Measurements from ENCODE around the gene PAXX. TPM values are rescaled to one million over a fixed set of nuclear protein-coding genes. Genes with fewer than 3 reads are reported as not detected.

PAXX gene
- total RNA-seq, 1 experiment from 2014 or later, result 64.0 TPM

- ChIA-PET CTCF (interaction anchor here (0.7 kb wide), 1 partner anchor 45 kb away, joined by 4 read pairs; no protein-coding TSS in a partner anchor), POLR2A (no interaction called here)
- intact Hi-C loops (cut with micrococcal nuclease; ENCODE audit: unreplicated experiment) (no loop called here), in situ Hi-C loops (cut with HindIII; ENCODE audit: low pct_unique_long_range_greater_than_20kb, low sequenced_read_pairs) (no loop called here)
- no TSS peak for BruUV-seq (replicated peaks)
- Histone ChIP-seq H3K9me3 (ENCODE audit: control insufficient read depth, insufficient read depth, low read depth, low read length) (no peaks in the 10 kb centered on the region), H3K36me3 (ENCODE audit: control insufficient read depth, insufficient read depth, low read length) (no peaks in the 10 kb centered on the region), H3K4me1 (ENCODE audit: control insufficient read depth, insufficient read depth, low read length) (no peaks in the 10 kb centered on the region), H3K27ac (ENCODE audit: low read length) (no peak overlapping the region), H3K4me3 (ENCODE audit: low read depth in 2 of 2, low read length in 2 of 2) (no peak overlapping the region), H3K27me3 (ENCODE audit: control insufficient read depth, insufficient read depth, low read length) (no peaks in the 10 kb centered on the region)
- TF ChIP-seq SIN3A (IDR thresholded peaks at IDR 0.05; ENCODE audit: borderline replicate concordance, insufficient read depth, low read depth, low read length) (no peak), TCF7L2 (IDR thresholded peaks at IDR 0.05; ENCODE audit: low read depth, low read length) (no peak), CTCF (IDR thresholded peaks at IDR 0.05) (no peak), POLR2AphosphoS5 (IDR thresholded peaks at IDR 0.05; ENCODE audit: low read depth, low read length) (no peak), REST (IDR thresholded peaks at IDR 0.05; ENCODE audit: insufficient read depth in 1 of 2, low read depth in 2 of 2, low read length in 1 of 2) (no peak)
- DNase-seq (ENCODE audit: low read depth, low spot score), result no peak
- ATAC-seq, result no peak
Measured at GRCh38 chr9:137014776-137015539, 22.7 kb downstream of the PAXX start.

- intact Hi-C loops (cut with micrococcal nuclease; ENCODE audit: unreplicated experiment), result no loop called here
- Histone ChIP-seq H3K27me3 (ENCODE audit: control insufficient read depth, insufficient read depth, low read length) (no peaks in the 10 kb centered on the region), H3K4me3 (ENCODE audit: low read depth in 2 of 2, low read length in 2 of 2) (no peak overlapping the region), H3K36me3 (ENCODE audit: control insufficient read depth, insufficient read depth, low read length) (no peaks in the 10 kb centered on the region), H3K9me3 (ENCODE audit: control insufficient read depth, insufficient read depth, low read depth, low read length) (no peaks in the 10 kb centered on the region), H3K4me1 (ENCODE audit: control insufficient read depth, insufficient read depth, low read length) (no peaks in the 10 kb centered on the region), H3K27ac (ENCODE audit: low read length) (no peak overlapping the region)
- in situ Hi-C loops (cut with HindIII; ENCODE audit: low pct_unique_long_range_greater_than_20kb, low sequenced_read_pairs), result no loop called here
- TF ChIP-seq TCF7L2 (IDR thresholded peaks at IDR 0.05; ENCODE audit: low read depth, low read length) (no peak), POLR2AphosphoS5 (IDR thresholded peaks at IDR 0.05; ENCODE audit: low read depth, low read length) (no peak), SIN3A (IDR thresholded peaks at IDR 0.05; ENCODE audit: borderline replicate concordance, insufficient read depth, low read depth, low read length) (no peak), CTCF (IDR thresholded peaks at IDR 0.05) (no peak), REST (IDR thresholded peaks at IDR 0.05; ENCODE audit: insufficient read depth in 1 of 2, low read depth in 2 of 2, low read length in 1 of 2) (no peak)
- no TSS peak for BruUV-seq (replicated peaks)
- DNase-seq (ENCODE audit: low read depth, low spot score) (no peak), ATAC-seq (no peak)
- ChIA-PET POLR2A (no interaction called here), CTCF (interaction anchor here (0.7 kb wide), 1 partner anchor 45 kb away, joined by 4 read pairs; no protein-coding TSS in a partner anchor)
Measured at GRCh38 chr9:137015540-137015930, 23.3 kb downstream of the PAXX start.

All from Panc1 (cell line).